Peyer's patch (tissue), 4 donors: Measurements from ENCODE around the gene RNF130. TPM values are rescaled to one million over a fixed set of nuclear protein-coding genes. Genes with fewer than 3 reads are reported as not detected.

Experiments
- DNase-seq, 3 donors: peaks; one replicate each; pipeline ENCODE4 v3.0.0-alpha.2; 2017 to 2019
- H3K27ac ChIP-seq, 4 donors: fragments of 200-600 bp; sonication (generic); one replicate each; pipeline ENCODE4 v1.5.1; 2016 to 2019
- H3K27me3 ChIP-seq, 2 donors: fragments of 200-600 bp; sonication (generic); one replicate each; pipeline ENCODE4 v1.5.1; 2019
- H3K36me3 ChIP-seq, 3 donors: fragments of 200-600 bp; sonication (generic); one replicate each; pipeline ENCODE4 v1.5.1; 2016 to 2019
- H3K4me1 ChIP-seq, 4 donors: fragments of 200-600 bp; sonication (generic); one replicate each; pipeline ENCODE4 v1.5.1; 2016 to 2019
- H3K4me3 ChIP-seq, 4 donors: fragments of 200-600 bp; sonication (generic); 1 replicate in 3 of 4; 2 replicates in 1 of 4; pipeline ENCODE4 v1.5.1; 2016 to 2019; ENCODE audit warnings: mild to moderate bottlenecking in 1 of 4
- H3K9me3 ChIP-seq, 4 donors: fragments of 200-600 bp; sonication (generic); one replicate each; pipeline ENCODE4 v1.5.1; 2016 to 2019; ENCODE audit warnings: mild to moderate bottlenecking in 1 of 4
- CTCF ChIP-seq, 6 experiments: fragments of 450-650 bp in 4 of 6; fragments of 200-600 bp in 2 of 6; sonication (generic) in 1 of 6; IDR thresholded peaks; one replicate each; pipeline ENCODE4 v1.5.1; 2017 to 2019; ENCODE audit warnings: antibody characterized with exemption in 6 of 6, mild to moderate bottlenecking in 3 of 6, moderate library complexity in 1 of 6
- POLR2A ChIP-seq, 2 donors: fragments of 450-650 bp; IDR thresholded peaks; one replicate each; pipeline ENCODE4 v1.5.1; 2017; ENCODE audit warnings: antibody characterized with exemption in 2 of 2, mild to moderate bottlenecking in 2 of 2, moderate library complexity in 2 of 2
- total RNA-seq, 4 donors: library from RNA; depleted of rRNA; stranded (reverse); fragments of >200 nt; gene quantifications; one replicate each; pipeline ENCODE4 v1.1.0, GENCODE V29; 2016

Gene RNF130
- total RNA-seq, 4 donors from 2014 or later: 29.7 to 54.5 (median 33.6) TPM

GRCh38 chr5:180054226-180054625 is 17.3 kb downstream of the RNF130 start:
- H3K9me3 ChIP-seq: no peaks in the 10 kb centered on the region

DNA sequence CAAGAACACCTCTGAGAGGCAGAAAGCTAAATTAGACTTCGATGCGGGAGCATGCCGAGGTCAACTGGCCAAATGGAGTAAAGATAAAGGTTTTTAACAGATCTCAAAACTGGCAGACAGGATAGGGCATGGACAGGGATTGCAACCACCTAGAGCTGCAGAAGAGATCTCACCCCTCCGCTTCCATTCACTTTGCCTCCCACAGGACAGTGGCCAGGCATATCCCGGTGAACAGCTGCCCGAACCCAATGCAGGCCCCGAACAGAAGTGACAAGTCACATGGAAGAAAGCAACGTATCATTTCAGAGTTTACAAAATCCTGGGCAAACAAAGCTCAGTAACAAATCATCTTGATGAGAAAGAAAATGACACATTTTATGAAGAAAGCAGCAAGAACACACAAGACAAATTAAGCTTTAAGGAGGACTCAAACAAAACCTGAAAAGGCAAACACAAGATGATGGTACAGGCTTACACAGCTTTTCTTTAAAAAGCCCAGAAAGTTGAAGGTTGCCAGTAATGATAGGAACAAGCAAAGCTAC is 18.4 kb downstream of the RNF130 start:
- no peaks in the 10 kb centered on the region for H3K36me3 ChIP-seq
- no peak overlapping the region for H3K27ac ChIP-seq
- H3K4me3 ChIP-seq: no peak overlapping the region
- peaks cover 0 to 10% (median 0%) of the 10 kb centered on the region in 4 donors for H3K4me1 ChIP-seq
- TF ChIP-seq POLR2A (IDR thresholded peaks at IDR 0.05) (no peak), CTCF (IDR thresholded peaks at IDR 0.05) (no peak)
- H3K9me3 ChIP-seq: no peaks in the 10 kb centered on the region
- H3K27me3 ChIP-seq: no peaks in the 10 kb centered on the region
- no peak for DNase-seq

More at GRCh38 chr5:180054226-180054625, 17.3 kb downstream of the RNF130 start:
- H3K4me1 ChIP-seq: peaks cover 0 to 3% (median 0%) of the 10 kb centered on the region in 4 donors
- H3K4me3 ChIP-seq: no peak overlapping the region
- H3K36me3 ChIP-seq: no peaks in the 10 kb centered on the region
- no peak for DNase-seq
- TF ChIP-seq POLR2A (IDR thresholded peaks at IDR 0.05) (no peak), CTCF (IDR thresholded peaks at IDR 0.05) (no peak)
- H3K27ac ChIP-seq: no peak overlapping the region
- H3K27me3 ChIP-seq: no peaks in the 10 kb centered on the region

GRCh38 chr5:180052211-180052818 is 19.2 kb downstream of the RNF130 start:
- Histone ChIP-seq H3K27me3 (no peaks in the 10 kb centered on the region), H3K4me3 (no peak overlapping the region), H3K27ac (no peak overlapping the region), H3K9me3 (no peaks in the 10 kb centered on the region), H3K36me3 (no peaks in the 10 kb centered on the region), H3K4me1 (peaks cover 0 to 10% (median 0%) of the 10 kb centered on the region in 4 donors)
- TF ChIP-seq POLR2A (IDR thresholded peaks at IDR 0.05): no peak
- no peak for TF ChIP-seq CTCF (IDR thresholded peaks at IDR 0.05)
- no peak for DNase-seq

DNA sequence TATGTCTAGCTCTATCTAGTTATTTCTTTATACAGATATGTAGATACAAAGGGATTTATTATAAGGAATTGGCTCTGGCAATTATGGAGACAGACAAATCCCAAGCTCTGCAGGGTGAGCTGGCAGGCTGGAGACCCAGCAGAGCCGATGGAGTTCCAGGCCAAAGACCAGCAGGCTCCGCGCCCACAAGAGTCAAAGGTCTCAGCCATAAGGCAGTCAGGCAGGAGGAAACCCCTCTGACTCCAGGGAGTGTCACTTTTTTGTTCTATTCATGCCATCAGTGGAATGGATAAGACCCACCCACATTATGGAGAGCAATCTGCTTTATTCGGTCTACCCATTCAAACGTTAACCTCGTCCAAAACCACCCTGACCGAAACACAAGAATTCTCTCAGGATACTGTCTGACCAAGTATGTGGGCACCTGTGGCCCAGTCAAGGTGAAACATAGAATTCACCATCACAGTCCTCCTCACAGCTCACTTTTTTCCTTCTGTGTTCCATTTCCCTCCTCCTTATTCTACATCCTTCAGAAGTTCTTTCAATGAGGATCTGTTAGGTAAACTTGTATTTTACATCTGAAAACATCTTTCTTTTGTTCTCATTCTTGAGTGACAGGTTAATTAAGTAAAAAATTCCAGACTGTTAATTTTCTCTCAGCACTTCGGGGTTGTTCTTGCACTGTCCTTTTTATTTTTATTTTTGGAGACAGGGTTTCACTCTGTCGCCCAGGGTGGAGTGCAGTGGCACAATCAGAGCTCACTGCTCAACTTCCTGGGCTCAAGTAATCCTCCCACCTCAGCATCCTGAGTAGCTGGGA is 21.2 kb downstream of the RNF130 start:
- H3K36me3 ChIP-seq: no peaks in the 10 kb centered on the region
- no peaks in the 10 kb centered on the region for H3K9me3 ChIP-seq
- no peak overlapping the region for H3K27ac ChIP-seq
- DNase-seq: no peak
- no peak overlapping the region for H3K4me3 ChIP-seq
- H3K4me1 ChIP-seq: peaks cover 0 to 10% (median 0%) of the 10 kb centered on the region in 4 donors
- no peaks in the 10 kb centered on the region for H3K27me3 ChIP-seq
- TF ChIP-seq CTCF (IDR thresholded peaks at IDR 0.05) (no peak), POLR2A (IDR thresholded peaks at IDR 0.05) (no peak)

GRCh38 chr5:180049185-180049548 is 22.4 kb downstream of the RNF130 start:
- Histone ChIP-seq H3K4me3 (no peak overlapping the region), H3K27ac (no peak overlapping the region), H3K27me3 (no peaks in the 10 kb centered on the region), H3K9me3 (no peaks in the 10 kb centered on the region), H3K4me1 (peaks cover 0 to 7% (median 0%) of the 10 kb centered on the region in 4 donors), H3K36me3 (no peaks in the 10 kb centered on the region)
- no peak for DNase-seq
- no peak for TF ChIP-seq CTCF (IDR thresholded peaks at IDR 0.05)
